NCI-H146 treated with DMSO at 0.1 percent for 48 hours (cell line): Measurements from ENCODE around the gene GRID1.

Source experiments
- DNase-seq: peaks from one replicate; lab custom pipeline; 2025; ENCODE audit not compliant: unreplicated experiment; lab: John Stamatoyannopoulos, UW

GRID1 gene

DNA sequence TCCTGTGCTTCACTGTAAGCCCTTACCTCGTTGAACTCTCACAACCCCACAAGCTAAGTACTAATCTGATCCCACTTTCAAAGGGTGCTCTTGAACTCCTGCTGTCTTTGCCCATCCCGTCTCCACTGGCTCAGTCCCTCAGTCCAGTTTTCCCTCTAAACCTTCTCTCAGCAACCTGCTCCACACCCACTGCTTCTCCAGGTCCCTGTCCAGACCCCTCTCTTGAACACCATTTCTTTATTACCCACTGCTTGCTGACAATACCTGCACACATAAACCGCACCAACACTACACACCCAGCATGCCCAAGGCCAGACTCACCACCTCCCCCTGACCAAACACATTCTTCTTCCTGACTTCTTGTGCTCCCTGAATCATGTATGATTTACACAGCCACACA, 343.3 kb downstream of the GRID1 start:
- no peak for DNase-seq

DNA sequence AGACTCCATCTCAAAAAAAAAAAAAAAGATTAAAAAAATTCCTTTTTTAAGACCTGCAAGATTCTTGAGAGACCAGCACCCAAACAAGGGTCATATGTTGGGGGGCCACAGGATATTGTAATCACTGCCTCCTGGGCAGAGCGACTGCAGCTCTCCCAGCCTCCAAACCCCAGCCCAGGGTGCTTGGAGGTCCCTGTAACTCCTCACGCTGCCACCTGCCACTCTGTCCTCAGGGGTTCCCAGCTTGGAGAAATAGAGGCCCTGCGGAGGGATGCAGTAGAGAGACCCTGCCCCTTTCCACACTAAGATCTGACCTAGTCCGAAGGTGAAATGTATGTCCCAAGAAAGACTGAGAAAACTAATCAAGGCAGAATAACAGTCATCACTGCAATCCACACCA, 343.7 kb downstream of the GRID1 start:
- DNase-seq: no peak

DNA sequence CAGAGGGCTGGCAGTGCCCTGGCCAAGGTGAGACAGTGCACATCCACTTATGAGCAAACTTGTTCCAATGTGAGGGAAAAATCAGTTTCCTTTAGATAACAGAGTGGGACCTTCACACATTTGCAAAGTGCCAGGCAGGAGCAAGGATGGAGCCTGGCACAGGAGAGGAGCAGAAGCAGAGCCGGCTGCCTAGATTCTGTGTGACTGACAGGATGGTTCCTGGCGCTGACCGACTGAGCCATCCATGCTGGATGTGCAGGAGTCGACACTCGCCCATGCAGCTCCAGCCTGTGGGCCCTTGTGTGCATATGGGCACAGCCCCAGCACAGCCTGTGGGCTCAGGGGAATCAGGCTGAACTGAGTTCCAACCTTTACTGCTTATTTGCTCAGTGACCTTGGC, 346.5 kb downstream of the GRID1 start:
- no peak for DNase-seq

DNA sequence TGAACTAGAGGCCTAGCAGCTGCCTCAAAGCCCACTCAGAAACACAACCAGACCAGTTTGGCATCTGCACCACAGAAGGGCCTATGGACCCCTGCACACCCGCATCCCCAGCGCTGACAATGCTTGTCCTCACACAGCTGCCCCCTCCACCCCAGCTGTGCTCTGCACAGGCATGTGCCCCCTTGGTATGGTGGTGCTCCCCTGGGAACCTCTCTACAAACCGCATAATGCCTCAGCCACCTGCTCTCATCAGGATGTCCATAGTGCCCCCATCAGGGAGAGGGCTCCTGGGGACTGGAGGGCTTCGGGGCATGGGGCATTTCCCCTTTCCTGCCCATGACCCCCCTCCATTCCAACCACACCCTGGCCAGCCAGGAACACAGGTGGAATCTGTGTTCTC, 347.5 kb downstream of the GRID1 start:
- DNase-seq: no peak

DNA sequence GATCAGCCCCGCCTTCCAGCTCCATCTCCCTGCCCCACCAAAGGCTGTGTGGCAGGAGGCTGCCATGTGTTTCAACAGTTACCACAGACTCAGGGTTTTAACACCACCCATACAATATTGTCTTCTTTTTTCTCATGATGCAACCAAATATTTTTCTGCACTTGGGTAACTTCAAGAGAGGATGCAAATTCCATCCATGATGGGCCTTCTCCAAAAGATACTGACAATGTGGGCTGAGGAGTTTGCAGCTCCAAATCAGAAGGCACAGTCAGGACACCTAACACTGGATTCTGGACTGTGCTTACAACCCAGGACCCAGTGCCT, 347.9 kb downstream of the GRID1 start:
- DNase-seq: no peak

DNA sequence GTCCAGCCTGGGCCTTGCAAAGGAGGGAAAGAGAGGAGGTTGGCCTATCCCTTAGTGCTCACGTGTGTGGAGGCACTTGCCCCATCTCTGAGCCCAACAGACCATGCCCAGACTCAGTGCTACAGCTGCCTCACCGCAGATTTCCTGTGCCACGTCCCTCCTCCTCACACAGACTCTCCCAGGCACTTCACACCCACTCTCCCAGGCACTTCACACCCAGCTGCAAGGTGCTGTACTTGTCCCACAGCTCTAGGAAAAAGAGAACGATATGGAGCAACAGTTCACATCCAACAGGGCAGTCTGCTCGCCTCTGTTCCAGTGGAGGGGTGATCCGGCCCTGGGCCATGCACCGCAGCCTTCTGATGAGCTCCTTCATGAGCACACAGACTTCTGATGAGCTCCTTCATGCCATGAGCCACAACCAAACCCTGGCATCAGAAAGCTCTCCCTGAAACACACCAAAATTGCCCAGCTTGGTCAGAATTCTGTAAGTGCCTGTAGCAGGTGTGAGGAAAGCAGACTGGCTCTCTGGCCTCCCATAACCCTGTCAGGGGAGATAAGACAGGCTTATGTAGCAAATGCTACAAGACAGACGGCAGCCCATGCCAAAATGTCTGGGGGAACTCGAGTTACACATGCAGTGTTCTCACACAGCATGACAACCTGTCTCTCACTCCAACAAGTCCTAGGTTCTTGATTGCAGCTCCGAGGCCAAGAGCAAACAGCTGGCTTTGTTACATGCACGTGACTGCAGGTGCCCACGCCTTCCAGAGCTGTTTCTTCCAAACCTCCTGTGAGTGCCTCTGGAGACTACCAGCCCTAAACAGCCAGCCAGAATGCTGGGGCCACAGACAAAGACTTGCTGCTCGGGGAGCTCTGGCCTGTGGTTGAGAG, 348.5 kb downstream of the GRID1 start:
- peak; percentile 6 for DNase-seq

DNA sequence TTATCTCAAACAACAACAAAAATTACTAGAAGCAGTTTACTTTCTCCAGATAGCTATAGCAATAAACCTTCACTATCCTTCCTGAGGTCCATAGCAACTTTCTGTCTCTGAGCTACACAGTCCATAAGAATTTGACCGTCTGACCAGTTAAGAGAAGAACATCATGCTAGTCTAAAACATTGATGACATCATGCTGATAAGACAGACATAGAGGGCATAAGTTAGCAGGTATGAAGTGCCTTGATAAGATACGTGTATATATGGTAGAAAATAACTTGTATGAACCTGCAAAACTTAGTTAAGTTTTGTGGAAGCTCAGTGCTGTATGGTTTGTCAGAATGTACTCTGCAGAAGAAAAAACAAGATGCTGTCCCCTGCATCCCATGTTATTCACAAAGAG, 353.0 kb downstream of the GRID1 start:
- no peak for DNase-seq

DNA sequence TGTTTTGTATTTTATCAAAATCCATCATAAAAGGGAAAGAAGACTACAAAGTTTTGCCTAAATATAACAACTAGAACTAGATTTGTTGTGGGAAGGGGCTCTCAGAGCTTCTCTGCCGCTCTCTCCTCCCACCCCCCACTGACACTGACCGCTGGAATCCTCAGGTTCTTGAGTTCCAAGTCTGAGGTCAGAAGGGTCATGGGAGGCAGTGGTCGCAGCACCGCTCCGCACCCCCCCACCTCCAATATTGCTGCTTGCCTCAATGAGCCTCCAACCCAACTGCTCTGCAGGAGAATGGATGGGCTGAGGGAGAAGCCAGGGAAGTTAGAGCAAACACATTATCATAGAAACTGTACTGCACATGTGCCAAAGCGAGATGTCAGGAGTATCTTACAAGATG, 359.4 kb downstream of the GRID1 start:
- no peak for DNase-seq

DNA sequence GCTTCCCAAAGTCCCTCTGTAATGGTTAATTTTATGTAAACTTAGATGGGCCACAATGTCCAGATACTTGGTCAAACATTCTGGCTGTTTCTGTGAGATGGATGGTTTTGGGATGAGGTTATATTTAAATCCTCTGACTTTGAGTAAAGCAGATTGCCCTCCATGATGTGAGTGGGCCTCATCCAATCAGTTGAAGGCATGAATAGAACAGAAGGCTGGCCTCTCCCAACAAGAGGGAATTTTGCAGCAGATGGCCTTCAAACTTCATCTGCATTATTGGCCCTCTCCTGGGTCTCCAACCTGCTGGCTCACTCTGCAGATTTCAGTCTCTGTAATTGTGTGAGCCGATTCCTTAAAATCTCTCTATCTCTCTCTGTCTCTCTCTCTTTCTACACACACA, 362.3 kb downstream of the GRID1 start:
- DNase-seq: no peak

DNA sequence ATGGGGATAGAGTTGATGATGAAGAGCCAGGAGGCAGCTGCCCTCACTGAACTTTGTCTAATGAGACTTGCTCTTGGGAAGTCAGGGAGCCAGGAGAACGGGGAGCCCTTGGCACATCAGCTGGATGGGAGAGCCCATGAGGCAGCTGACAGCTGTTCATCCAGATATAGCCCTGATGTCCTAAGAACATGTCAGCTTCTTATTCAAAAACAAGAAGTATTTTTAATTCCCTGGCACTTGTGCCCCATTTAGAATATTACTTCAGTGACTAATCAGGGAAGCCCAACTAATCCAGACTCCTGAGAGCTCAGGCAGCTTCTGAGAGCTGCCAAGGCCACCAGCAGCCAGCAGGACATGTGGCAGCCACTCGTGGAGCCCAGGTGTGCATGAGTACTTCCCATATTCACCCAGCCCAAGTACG, 363.4 kb downstream of the GRID1 start:
- DNase-seq: no peak

DNA sequence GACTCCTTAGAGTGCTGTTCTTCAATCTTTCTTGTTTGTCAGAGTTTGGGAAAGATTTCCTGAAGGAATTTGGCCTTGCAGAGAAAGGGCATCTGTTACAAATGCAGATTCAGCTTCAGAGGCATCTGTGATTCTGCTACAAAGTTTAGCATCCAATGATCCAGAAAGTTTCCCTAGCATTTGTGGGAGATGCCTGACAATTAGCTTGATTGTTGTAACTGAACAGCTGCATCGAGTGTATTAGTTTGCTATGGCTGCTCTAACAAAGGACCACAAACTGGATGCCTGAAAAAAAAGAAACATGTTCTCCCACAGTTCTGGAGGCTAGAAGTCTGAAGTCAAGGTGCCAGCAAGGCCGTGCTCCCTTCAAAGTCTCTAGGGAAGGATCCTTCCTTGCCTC, 365.1 kb downstream of the GRID1 start:
- no peak for DNase-seq

DNA sequence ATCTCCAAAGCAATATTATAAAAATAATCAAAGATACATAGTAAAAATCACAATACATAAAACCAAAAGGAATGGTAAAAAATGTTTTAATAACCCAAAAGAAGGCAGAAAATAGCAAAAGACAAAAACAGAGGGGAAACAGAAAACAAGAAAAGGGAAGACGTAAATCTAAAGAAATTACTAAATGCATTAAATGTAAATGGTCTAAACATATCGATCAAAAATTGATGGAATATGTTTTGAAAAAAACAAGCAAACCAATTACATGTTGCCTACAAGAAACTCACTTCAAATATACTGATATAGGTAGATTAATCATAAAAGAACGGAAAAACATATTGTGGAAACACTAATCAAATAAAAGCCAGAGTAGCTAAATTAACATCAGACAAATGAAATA, 369.1 kb downstream of the GRID1 start:
- no peak for DNase-seq

DNA sequence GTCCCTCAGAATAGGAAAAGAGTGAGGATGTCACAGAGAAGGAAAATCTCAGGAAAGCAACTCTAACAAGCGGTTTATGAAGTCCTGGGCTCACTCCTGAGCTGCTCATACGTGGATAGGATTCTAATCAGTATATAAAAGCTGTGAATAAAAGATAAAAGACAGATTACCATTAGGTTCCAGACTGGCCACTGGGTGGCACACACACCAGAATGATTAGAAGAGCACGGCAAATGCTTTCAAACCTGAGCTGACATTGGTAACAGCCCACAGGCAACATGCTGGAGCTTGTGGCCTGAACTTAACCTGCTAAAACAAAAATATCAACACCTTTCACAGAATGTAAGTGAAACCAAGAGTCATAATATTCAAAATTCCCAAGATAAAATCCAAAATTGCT, 370.8 kb downstream of the GRID1 start:
- DNase-seq: peak; percentile 42

DNA sequence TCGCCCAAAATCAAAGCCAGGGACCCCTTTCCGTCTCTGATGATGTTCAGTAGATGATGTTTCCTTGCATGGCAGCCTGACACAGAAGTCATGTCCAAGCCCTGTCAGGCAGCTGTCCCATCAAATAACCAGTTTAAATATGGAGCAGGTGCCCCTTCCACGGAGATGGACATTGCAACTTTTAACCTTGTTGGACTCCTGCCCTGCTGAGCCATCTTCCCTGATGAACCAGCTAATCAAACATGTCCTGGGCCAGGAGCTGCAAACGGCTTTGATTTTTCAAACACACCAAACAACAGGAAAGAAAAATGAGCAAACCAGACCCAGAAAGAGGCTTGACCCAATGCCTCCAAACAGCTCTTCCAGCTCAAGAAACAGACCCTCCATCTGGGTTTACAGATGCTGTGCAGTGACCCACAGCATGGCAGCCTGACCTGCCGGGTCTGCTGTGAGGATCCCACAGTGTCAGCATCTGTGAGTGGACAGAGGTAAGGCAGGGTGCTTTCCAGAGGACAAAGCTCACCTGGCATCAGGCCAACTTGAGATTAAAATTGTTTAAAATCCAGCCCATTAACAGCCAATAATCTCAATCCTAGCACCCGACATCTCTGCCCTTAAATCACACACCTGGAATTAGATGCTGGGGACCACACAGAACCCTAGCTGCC, 372.6 kb downstream of the GRID1 start:
- DNase-seq: peak; percentile 12

DNA sequence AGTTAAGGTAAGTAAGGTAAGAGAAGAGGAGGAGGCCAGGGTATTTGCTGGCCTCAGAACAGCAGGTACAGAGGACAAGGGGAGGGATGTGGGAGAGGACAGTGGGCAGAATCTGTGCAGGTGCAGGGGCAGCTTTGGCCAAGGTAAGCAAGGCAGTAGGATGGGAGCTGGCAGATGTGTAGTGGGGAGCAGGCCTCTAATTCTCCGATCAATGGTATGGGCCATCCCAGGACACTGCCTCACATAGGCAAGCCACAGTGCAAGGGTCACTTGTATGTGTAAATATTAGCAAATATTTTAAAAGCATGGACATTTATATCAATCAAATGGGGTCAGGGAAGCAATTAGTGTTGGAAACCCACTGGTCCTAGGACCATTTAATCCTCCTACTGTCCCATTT, 373.5 kb downstream of the GRID1 start:
- DNase-seq: no peak

DNA sequence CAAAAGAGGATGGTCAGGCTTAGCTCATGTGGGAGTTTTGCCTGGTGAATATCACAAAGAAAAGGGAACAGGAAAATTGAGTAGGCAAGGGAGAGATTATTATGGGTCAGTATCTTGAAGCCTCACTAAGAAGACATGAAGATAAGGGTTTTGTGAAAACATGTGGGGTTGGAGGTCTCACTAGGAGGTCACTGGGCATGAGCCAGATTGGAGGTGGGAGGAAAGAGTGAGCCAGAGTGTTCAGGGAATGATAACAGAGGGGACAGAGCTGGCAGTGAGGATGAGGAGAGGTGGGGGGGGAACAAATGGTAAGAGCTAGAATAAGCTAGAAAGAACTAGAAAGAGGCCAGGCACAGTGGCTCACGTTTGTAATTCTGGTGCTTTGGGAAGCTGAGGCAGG, 374.3 kb downstream of the GRID1 start:
- no peak for DNase-seq

DNA sequence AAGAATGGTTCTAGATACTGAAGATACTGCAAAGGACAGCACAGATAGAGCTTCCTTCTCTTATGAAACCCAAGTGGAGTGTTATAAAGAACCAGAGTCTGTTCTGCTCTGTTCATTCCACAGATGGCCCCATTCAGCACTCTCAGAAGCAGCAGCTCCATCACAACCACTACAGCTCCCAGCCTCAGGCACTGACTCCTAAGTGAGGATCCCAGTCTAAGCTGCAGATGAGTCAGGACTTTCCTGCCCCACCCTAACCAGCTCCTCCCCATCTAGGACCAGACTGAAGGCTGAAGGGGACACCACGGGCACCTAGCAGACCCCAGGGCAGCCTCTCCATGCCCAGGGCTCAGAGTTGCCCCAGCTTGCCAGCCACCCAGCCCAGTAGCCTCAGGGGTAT, 379.8 kb downstream of the GRID1 start:
- no peak for DNase-seq

DNA sequence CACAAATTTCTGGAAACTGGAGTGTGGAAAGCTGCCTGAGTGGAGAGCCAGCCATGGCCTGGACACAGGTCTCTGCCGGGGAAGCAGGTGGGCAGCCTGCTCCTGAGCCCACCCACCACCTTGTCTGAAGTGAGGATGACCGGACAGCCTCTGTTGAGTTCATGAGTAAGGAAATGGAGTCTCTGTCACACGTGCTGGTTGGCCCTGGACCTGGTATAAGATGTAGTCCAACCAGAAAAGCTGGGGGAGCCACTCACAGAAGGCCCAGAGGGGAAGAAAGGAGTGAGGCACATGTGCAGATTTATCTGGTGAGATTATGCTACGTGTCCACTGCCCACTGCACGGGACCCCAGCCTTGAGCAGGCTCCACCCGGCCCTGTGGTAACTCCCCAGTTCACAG, 383.5 kb downstream of the GRID1 start:
- DNase-seq: no peak

DNA sequence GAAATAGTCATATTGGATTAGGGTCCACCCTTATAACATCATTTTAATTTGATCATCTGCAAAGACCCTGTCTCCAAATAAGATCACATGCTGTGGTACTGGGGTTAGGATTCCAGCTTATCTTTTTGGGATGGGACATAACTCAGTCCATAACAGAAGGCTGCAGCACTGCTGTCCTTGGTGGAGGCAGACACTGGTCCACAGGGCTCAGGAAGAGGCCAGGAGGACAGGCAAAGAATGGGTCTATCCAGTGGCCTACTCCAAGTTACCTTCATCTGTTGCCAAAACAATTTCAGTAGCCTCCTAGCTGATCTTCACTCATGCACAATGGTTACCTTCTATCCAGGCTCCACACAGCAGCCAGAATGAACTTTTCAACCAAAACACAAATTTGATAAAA, 387.0 kb downstream of the GRID1 start:
- DNase-seq: no peak

DNA sequence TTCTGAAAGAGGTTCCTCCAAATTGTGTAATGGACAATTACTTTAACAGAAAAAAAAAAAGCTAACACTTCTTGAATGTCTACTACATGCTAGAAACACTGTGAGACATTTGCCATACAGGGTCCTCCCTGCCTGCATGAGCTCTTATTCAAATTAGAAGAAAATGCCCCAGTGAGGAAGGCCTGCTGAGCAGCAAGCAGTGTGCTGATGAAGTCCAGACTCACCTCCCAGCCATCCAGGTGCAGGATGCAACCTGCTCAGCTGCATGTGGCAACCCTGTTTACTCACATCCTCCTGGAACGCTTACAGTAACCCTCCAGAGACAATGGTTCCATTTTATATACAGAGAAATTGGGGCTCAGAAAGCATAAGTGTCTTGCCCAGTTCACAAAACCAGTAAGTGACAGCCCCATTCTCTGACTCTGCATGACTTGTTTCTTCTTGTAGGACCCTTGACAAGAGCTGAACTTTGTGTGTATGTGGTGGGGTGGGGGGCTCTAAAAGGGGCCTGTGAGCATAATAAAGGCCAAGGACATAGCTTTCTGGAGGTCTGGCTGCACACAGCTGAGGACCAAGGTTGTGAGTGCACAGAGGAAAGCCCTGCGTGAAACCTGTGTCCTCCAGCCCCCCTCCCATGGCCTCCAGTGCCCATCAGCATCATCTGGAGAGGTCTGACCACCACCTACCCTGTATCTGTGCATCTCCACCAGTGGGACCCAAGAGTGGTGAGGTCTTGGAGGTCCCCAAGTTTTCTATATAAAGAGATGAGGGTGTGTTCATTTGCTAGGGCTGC, 387.8 kb downstream of the GRID1 start:
- no peak for DNase-seq

DNA sequence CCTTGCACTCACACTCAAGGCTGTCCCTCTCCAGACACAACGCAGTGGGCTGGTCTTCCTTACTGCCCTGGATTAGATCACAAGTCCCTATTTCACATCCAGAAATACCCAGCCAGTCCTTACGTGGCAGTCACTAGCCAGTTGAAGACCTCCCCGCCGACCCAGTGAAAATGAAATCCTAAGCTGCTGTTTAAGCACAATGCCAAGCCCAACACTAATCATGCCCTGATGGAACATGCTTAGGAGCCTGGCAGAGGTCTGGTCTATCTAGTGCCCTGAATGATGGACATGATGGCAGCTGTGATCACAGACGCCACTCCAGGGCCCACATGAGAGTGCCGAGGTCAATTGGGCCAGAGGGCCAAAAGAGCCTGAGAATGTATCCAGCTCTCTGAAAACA, 389.0 kb downstream of the GRID1 start:
- DNase-seq: no peak

DNA sequence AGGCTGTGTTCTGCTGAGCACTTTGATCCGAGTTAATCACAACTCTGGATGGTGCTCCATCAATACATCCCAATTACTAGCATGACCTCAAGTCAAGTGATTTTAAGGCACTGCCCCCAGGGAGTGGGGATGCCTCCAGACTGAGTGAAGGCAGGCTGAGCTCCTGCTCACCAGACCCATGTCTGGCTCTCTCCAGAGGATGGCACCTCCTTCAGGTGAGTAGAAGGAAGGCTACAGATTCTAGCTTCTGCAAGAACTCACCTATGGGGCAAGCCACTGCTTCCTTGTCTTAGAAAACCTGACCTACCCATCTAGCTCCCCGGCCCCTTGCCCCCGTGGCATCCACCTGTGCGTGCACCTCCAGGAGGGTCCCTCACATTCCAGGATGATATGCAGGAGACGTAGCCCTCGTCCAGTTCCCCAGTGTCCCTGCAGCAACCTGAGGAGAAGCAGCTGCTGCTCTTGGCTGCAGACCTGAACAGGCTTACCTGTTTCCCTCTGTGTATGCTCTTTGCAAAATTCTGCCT, 390.3 kb downstream of the GRID1 start:
- no peak for DNase-seq
